Smooth muscle cell (in vitro differentiated cells): ENCODE measurements around the gene ATP6V0A4. TPM values are rescaled to one million over a fixed set of nuclear protein-coding genes. Genes with fewer than 3 reads are reported as not detected.
A peak's percentile ranks its signal among the peaks of the same experiment; 100 is the strongest.
"Not testable (repeated sequence)": the region's sequence is repeated elsewhere in the genome, so short reads cannot be mapped to it uniquely, and the experiment has no call there.

Experiments used
- DNase-seq: peaks from one replicate; lab custom pipeline; 2025; ENCODE audit not compliant: unreplicated experiment; lab: John Stamatoyannopoulos, UW
- H2AFZ ChIP-seq: fragments of 200-600 bp; sonication (generic); 2 replicates; pipeline ENCODE4 v1.6.0; 2016; ENCODE audit warnings: antibody characterized with exemption, low read depth, mild to moderate bottlenecking
- H3F3A ChIP-seq: fragments of 200-600 bp; sonication (generic); 2 replicates; pipeline ENCODE4 v1.6.0; 2017; ENCODE audit warnings: antibody characterized with exemption, low read depth
- H3K27ac ChIP-seq: fragments of 200-600 bp; sonication (generic); 2 replicates; pipeline ENCODE4 v1.5.1; 2016; ENCODE audit warnings: low read depth, mild to moderate bottlenecking
- H3K27me3 ChIP-seq: fragments of 200-600 bp; sonication (generic); 2 replicates; pipeline ENCODE4 v1.6.1; 2016; ENCODE audit warnings: low read depth, mild to moderate bottlenecking
- H3K36me3 ChIP-seq: fragments of 200-600 bp; sonication (generic); 2 replicates; pipeline ENCODE4 v1.5.1; 2016; ENCODE audit warnings: low read depth
- H3K4me1 ChIP-seq: fragments of 200-600 bp; sonication (generic); 2 replicates; pipeline ENCODE4 v1.5.1; 2016; ENCODE audit warnings: low read depth
- H3K4me2 ChIP-seq: fragments of 200-600 bp; sonication (generic); 2 replicates; pipeline ENCODE4 v1.6.0; 2016; ENCODE audit warnings: mild to moderate bottlenecking
- H3K4me3 ChIP-seq: fragments of 200-600 bp; sonication (generic); 2 replicates; pipeline ENCODE4 v1.5.1; 2016; ENCODE audit warnings: mild to moderate bottlenecking
- H3K79me2 ChIP-seq: fragments of 200-600 bp; sonication (generic); 2 replicates; pipeline ENCODE4 v1.6.0; 2016; ENCODE audit warnings: low read depth, mild to moderate bottlenecking
- H3K9ac ChIP-seq: fragments of 200-600 bp; sonication (generic); 2 replicates; pipeline ENCODE4 v1.6.0; 2016; ENCODE audit warnings: low read depth
- H3K9me3 ChIP-seq: fragments of 200-600 bp; sonication (generic); replicated peaks from 2 replicates; pipeline ENCODE4 v1.5.1; 2016; ENCODE audit warnings: low read depth
- H4K20me1 ChIP-seq: fragments of 200-600 bp; sonication (generic); 2 replicates; pipeline ENCODE4 v1.6.0; 2016; ENCODE audit warnings: low read depth
- CTCF ChIP-seq: fragments of 200-600 bp; sonication (generic); IDR thresholded peaks from 2 replicates; pipeline ENCODE4 v1.5.1; 2017; ENCODE audit warnings: borderline replicate concordance, mild to moderate bottlenecking, antibody characterized with exemption; ENCODE audit not compliant: insufficient read depth, poor library complexity, severe bottlenecking
- WGBS: methylation state at CpG from one replicate; pipeline ENCODE4 v1.1.7; 2016; ENCODE audit warnings: low lambda C conversion rate; 5-methylcytosine and 5-hydroxymethylcytosine counted together
- polyA plus RNA-seq: library from polyadenylated mRNA; unstranded; fragments of >200 nt; fragmentation: Nextera tagmentation; extraction: Ambion mirVana; gene quantifications from 2 replicates; pipeline ENCODE4 v1.2.1, GENCODE V29; 2016
- total RNA-seq: library from RNA; depleted of rRNA; stranded (reverse); fragments of >200 nt; gene quantifications from 2 replicates; pipeline ENCODE4 v1.2.3, GENCODE V29; 2014

The ATP6V0A4 gene
- total and polyA plus RNA-seq, 2 experiments from 2014 or later = 0.40 TPM; not detected in 1

- H3K36me3 ChIP-seq = no peaks in the 10 kb centered on the region
- no peaks in the 10 kb centered on the region for H4K20me1 ChIP-seq
- no peak overlapping the region for H3K4me3 ChIP-seq
- 66% methylated on average over 1 of the region's 1 CpG for WGBS
- H3K4me2 ChIP-seq = no peak overlapping the region
- no peaks in the 10 kb centered on the region for H3F3A ChIP-seq
- no peaks in the 10 kb centered on the region for H3K79me2 ChIP-seq
- H3K9ac ChIP-seq = no peak overlapping the region
- no peaks in the 10 kb centered on the region for H3K27me3 ChIP-seq
- no peaks in the 10 kb centered on the region for H3K9me3 ChIP-seq
- no peaks in the 10 kb centered on the region for H3K4me1 ChIP-seq
- TF ChIP-seq CTCF = no peak
- no peak overlapping the region for H3K27ac ChIP-seq
- H2AFZ ChIP-seq = no peak overlapping the region
- DNase-seq = no peak
Measured at GRCh38 chr7:138739859-138740258, 58.1 kb downstream of the ATP6V0A4 start.

GRCh38 chr7:138738551-138739335, 59.3 kb downstream of the ATP6V0A4 start:
- Histone ChIP-seq H4K20me1 (no peaks in the 10 kb centered on the region), H3K9me3 (no peaks in the 10 kb centered on the region), H3K4me3 (peak overlapping the region; percentile 27), H3K36me3 (no peaks in the 10 kb centered on the region), H3F3A (no peaks in the 10 kb centered on the region), H3K79me2 (no peaks in the 10 kb centered on the region), H3K4me2 (peak overlapping the region; percentile 75), H3K9ac (no peak overlapping the region), H3K27me3 (no peaks in the 10 kb centered on the region), H3K27ac (no peak overlapping the region), H3K4me1 (no peaks in the 10 kb centered on the region), H2AFZ (peak overlapping the region; percentile 73)
- 35% methylated on average over 14 of the region's 14 CpGs for WGBS
- TF ChIP-seq CTCF = peak; percentile 95
- DNase-seq = peak; percentile 47

GRCh38 chr7:138738114-138738513, 59.9 kb downstream of the ATP6V0A4 start:
- no peak for DNase-seq
- no peak overlapping the region for H3K27ac ChIP-seq
- TF ChIP-seq CTCF = no peak
- H3K27me3 ChIP-seq = no peaks in the 10 kb centered on the region
- H2AFZ ChIP-seq = peak overlapping the region; percentile 55
- no peaks in the 10 kb centered on the region for H3F3A ChIP-seq
- no peaks in the 10 kb centered on the region for H4K20me1 ChIP-seq
- no peaks in the 10 kb centered on the region for H3K9me3 ChIP-seq
- H3K79me2 ChIP-seq = no peaks in the 10 kb centered on the region
- H3K4me2 ChIP-seq = peak overlapping the region; percentile 75
- H3K9ac ChIP-seq = no peak overlapping the region
- WGBS = 45% methylated on average over 3 of the region's 3 CpGs
- H3K4me1 ChIP-seq = no peaks in the 10 kb centered on the region
- peak overlapping the region; percentile 27 for H3K4me3 ChIP-seq
- H3K36me3 ChIP-seq = no peaks in the 10 kb centered on the region

- no peak for TF ChIP-seq CTCF
- Histone ChIP-seq H3K36me3 (no peaks in the 10 kb centered on the region), H3K79me2 (no peaks in the 10 kb centered on the region), H3K9ac (no peak overlapping the region), H3F3A (no peaks in the 10 kb centered on the region), H3K4me2 (no peak overlapping the region), H3K27ac (no peak overlapping the region), H3K4me1 (no peaks in the 10 kb centered on the region), H3K9me3 (no peaks in the 10 kb centered on the region), H4K20me1 (no peaks in the 10 kb centered on the region), H3K27me3 (no peaks in the 10 kb centered on the region), H2AFZ (no peak overlapping the region), H3K4me3 (no peak overlapping the region)
- 76% methylated on average over 6 of the region's 6 CpGs for WGBS
- DNase-seq = no peak
Measured at GRCh38 chr7:138735399-138735798, 62.6 kb downstream of the ATP6V0A4 start.

- not testable (repeated sequence) for H2AFZ ChIP-seq, H4K20me1 ChIP-seq, H3K4me1 ChIP-seq, H3F3A ChIP-seq, H3K9ac ChIP-seq, H3K27me3 ChIP-seq, H3K9me3 ChIP-seq, H3K4me2 ChIP-seq, H3K79me2 ChIP-seq, DNase-seq, H3K27ac ChIP-seq, H3K36me3 ChIP-seq, H3K4me3 ChIP-seq
- 97% methylated on average over 5 of the region's 5 CpGs for WGBS
Measured at GRCh38 chr7:138731733-138732132, 66.3 kb downstream of the ATP6V0A4 start.
